OCI-LY1 (cell line): ENCODE measurements around the gene TXNDC11.

Source experiments
- EZH2 ChIP-seq: fragments of 200-600 bp; sonication (generic), shearing (Covaris generic); IDR thresholded peaks from 2 replicates; pipeline ENCODE4 v1.8.0; 2017; ENCODE audit warnings: borderline replicate concordance, mixed run types, mild to moderate bottlenecking, antibody characterized with exemption, low read length, moderate library complexity, mixed read lengths
- TF ChIP-seq, protein P1 (sequence below): fragments of 200-600 bp; sonication (generic), shearing (Covaris generic); IDR thresholded peaks from 2 replicates; pipeline ENCODE4 v1.5.1; 2017; ENCODE audit warnings: mild to moderate bottlenecking, antibody characterized with exemption, low read length, moderate library complexity, mixed read lengths

DNA sequence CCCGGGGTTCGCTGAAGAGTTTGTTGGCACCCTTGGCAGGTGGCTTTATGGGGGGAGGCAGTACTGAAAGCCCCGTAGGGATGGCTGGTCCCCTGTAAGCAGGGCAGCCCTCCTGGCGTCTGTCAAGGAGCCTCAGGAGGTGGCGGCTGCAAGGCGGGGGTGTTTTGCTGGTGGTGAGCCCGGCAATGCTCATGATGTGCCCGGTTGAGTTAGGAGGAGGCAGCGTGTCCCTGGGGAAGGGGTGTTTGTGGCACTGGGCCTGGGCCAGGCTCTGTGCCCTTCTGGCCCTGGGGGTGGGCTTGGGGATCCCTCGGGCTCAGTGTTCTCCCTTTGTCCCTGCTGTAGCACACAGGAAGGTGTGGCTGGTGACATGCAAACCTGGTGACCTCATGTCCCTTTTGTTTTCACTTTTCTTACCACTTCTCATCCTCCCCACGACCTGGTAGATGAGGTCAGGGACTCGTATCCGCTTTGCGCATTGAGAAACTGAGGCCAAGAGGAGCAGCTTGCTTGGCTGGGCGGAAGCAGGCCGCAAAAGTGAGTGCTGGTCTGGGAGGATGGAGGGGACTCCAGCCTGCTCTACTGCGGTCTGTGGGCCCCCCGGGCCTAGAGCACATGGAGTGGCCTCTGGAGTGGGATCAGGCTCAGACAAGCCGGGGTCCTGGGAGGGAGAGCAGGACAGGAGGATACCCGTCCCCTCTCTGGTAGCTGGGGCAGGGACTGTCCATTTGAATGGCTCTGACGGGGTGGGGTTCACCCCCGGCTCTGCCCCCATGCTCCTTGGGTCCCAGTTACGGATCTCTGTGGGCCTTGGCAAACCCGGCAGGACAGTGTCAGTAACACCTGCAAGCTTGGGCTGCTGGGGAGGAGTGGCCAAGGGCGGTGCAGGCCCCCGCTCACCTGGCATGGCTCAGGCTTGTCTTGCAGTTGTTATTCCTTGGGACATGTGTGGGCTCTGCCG, 72.2 kb downstream of the TXNDC11 start:
- TF ChIP-seq, protein P1, sequence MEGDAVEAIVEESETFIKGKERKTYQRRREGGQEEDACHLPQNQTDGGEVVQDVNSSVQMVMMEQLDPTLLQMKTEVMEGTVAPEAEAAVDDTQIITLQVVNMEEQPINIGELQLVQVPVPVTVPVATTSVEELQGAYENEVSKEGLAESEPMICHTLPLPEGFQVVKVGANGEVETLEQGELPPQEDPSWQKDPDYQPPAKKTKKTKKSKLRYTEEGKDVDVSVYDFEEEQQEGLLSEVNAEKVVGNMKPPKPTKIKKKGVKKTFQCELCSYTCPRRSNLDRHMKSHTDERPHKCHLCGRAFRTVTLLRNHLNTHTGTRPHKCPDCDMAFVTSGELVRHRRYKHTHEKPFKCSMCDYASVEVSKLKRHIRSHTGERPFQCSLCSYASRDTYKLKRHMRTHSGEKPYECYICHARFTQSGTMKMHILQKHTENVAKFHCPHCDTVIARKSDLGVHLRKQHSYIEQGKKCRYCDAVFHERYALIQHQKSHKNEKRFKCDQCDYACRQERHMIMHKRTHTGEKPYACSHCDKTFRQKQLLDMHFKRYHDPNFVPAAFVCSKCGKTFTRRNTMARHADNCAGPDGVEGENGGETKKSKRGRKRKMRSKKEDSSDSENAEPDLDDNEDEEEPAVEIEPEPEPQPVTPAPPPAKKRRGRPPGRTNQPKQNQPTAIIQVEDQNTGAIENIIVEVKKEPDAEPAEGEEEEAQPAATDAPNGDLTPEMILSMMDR = no peak
- no peak for TF ChIP-seq EZH2
